Measurements from ENCODE around the gene SHC3. TPM values are rescaled to one million over a fixed set of nuclear protein-coding genes. Genes with fewer than 3 reads are reported as not detected.

The SHC3 gene
- total RNA-seq, 1 donor from 2014 or later, result 0.85 TPM

GRCh38 chr9:88974641-88975040, 204.0 kb downstream of the SHC3 start:
- no peaks in the 10 kb centered on the region for H3K36me3 ChIP-seq

GRCh38 chr9:88973281-88974045, 205.2 kb downstream of the SHC3 start:
- H3K27ac ChIP-seq, result no peak overlapping the region
- intact Hi-C loops (cut with DNase I), result loop anchor here (10.0 kb wide), 1 partner anchor 59 kb away; no protein-coding TSS in a partner anchor
- H3K36me3 ChIP-seq, result no peaks in the 10 kb centered on the region

More at GRCh38 chr9:88974641-88975040, 204.0 kb downstream of the SHC3 start:
- Histone ChIP-seq H3K9me3 (no peaks in the 10 kb centered on the region), H3K4me1 (no peaks in the 10 kb centered on the region), H3K27ac (no peak overlapping the region), H3K27me3 (no peaks in the 10 kb centered on the region), H3K4me3 (no peak overlapping the region)
- intact Hi-C loops (cut with DNase I), result loop anchor here (10.0 kb wide), 1 partner anchor 60 kb away; no protein-coding TSS in a partner anchor
- DNase-seq (ENCODE audit: low spot score in 2 of 2), result peak in 1 of 2 donors; percentile 7
- TF ChIP-seq CTCF (IDR thresholded peaks at IDR 0.05), result no peak

GRCh38 chr9:88972401-88972800, 206.2 kb downstream of the SHC3 start:
- Histone ChIP-seq H3K27ac (no peak overlapping the region), H3K9me3 (no peaks in the 10 kb centered on the region), H3K36me3 (no peaks in the 10 kb centered on the region), H3K27me3 (no peaks in the 10 kb centered on the region), H3K4me1 (no peaks in the 10 kb centered on the region), H3K4me3 (no peak overlapping the region)
- intact Hi-C loops (cut with DNase I), result loop anchor here (10.0 kb wide), 1 partner anchor 58 kb away; no protein-coding TSS in a partner anchor
- DNase-seq (ENCODE audit: low spot score in 2 of 2), result peak in 1 of 2 donors; percentile 9
- no peak for TF ChIP-seq CTCF (IDR thresholded peaks at IDR 0.05)

More at GRCh38 chr9:88973281-88974045, 205.2 kb downstream of the SHC3 start:
- Histone ChIP-seq H3K4me1 (no peaks in the 10 kb centered on the region), H3K9me3 (no peaks in the 10 kb centered on the region), H3K27me3 (no peaks in the 10 kb centered on the region), H3K4me3 (no peak overlapping the region)
- TF ChIP-seq CTCF (IDR thresholded peaks at IDR 0.05), result no peak
- DNase-seq (ENCODE audit: low spot score in 2 of 2), result peak in 1 of 2 donors; percentile 9

GRCh38 chr9:88971131-88971960, 207.3 kb downstream of the SHC3 start:
- Histone ChIP-seq H3K4me3 (no peak overlapping the region), H3K27me3 (no peaks in the 10 kb centered on the region), H3K27ac (no peak overlapping the region), H3K4me1 (no peaks in the 10 kb centered on the region), H3K36me3 (no peaks in the 10 kb centered on the region), H3K9me3 (no peaks in the 10 kb centered on the region)
- peak in 1 of 2 donors; percentile 58 for DNase-seq (ENCODE audit: low spot score in 2 of 2)
- no peak for TF ChIP-seq CTCF (IDR thresholded peaks at IDR 0.05)
- intact Hi-C loops (cut with DNase I), result loop anchor here (10.0 kb wide), 1 partner anchor 57 kb away; no protein-coding TSS in a partner anchor

- no peaks in the 10 kb centered on the region for H3K4me1 ChIP-seq
These were observed 208.8 kb downstream of the SHC3 start for GRCh38 chr9:88969646-88970373.

More at GRCh38 chr9:88969646-88970373, 208.8 kb downstream of the SHC3 start:
- no peaks in the 10 kb centered on the region for H3K9me3 ChIP-seq
- no peaks in the 10 kb centered on the region for H3K36me3 ChIP-seq
- H3K27ac ChIP-seq, result no peak overlapping the region
- H3K27me3 ChIP-seq, result no peaks in the 10 kb centered on the region
- no peak overlapping the region for H3K4me3 ChIP-seq
- DNase-seq (ENCODE audit: low spot score in 2 of 2), result peak in 1 of 2 donors; percentile 52
- intact Hi-C loops (cut with DNase I), result loop anchor here (10.0 kb wide), 1 partner anchor 55 kb away; no protein-coding TSS in a partner anchor
- TF ChIP-seq CTCF (IDR thresholded peaks at IDR 0.05), result no peak

Measured in ascending aorta (tissue), 2 donors.